Sciatic nerve (tissue), 1 donor: ENCODE results near the gene E2F3. TPM values are rescaled to one million over a fixed set of nuclear protein-coding genes. Genes with fewer than 3 reads are reported as not detected.

Source experiments
- total RNA-seq: library from RNA; stranded (reverse); fragmentation: NEBNext Ultra II Directional; extraction: Animal tissue kit (Norgen Biotek cat#: 25700); gene quantifications from one replicate; pipeline ENCODE4 v1.2.1, GENCODE V29; 2021
- donor health status: DM: no; HTN: no; CAD: no.

The E2F3 gene
- total RNA-seq, 1 donor from 2014 or later = 5.8 TPM

Other genes starting within 250 kb of the E2F3 start
- gene MBOAT1, start 189.4 kb upstream of the E2F3 start, total RNA-seq = 37.9 TPM
- gene CDKAL1, start 132.6 kb downstream of the E2F3 start, total RNA-seq = 20.5 TPM